ENCODE measurements around the gene WSB1.
"Not testable (repeated sequence)": the region's sequence is repeated elsewhere in the genome, so short reads cannot be mapped to it uniquely, and the experiment has no call there.

WSB1 gene, protein sequence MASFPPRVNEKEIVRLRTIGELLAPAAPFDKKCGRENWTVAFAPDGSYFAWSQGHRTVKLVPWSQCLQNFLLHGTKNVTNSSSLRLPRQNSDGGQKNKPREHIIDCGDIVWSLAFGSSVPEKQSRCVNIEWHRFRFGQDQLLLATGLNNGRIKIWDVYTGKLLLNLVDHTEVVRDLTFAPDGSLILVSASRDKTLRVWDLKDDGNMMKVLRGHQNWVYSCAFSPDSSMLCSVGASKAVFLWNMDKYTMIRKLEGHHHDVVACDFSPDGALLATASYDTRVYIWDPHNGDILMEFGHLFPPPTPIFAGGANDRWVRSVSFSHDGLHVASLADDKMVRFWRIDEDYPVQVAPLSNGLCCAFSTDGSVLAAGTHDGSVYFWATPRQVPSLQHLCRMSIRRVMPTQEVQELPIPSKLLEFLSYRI

DNA sequence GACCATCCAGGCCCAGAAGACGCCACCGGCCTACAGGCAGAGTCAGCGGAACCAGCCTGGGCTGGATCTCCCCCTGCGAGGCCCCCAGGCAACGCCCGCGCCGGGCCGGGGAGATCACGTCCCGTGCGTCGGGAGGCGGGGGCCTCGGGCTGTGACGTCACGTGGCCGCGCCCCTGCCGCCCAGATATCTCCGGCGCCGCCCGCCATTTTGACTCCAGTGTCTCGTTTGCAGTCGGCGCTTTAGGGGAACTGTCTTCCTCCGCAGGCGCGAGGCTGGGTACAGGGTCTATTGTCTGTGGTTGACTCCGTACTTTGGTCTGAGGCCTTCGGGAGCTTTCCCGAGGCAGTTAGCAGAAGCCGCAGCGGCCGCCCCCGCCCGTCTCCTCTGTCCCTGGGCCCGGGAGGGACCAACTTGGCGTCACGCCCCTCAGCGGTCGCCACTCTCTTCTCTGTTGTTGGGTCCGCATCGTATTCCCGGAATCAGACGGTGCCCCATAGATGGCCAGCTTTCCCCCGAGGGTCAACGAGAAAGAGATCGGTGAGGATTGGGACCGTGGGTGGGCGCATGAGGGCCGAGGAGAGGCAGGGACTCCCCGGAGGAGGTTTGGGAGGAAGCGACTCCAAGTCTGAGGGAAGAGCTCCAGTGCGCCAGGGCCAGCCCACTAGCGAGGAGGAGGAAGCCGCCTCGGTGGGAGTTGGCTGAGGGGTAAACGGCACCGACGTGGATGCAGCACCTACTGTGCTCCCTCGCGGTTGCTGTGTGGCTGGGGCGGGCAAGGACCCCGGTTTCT lies at the start of gene WSB1:
WSB1 (plus strand) TSS at position 217 of the 791 bp plus-strand sequence; CDS start at position 499, 282 bp downstream.
- peak; percentile 91 to 94 for DNase-seq (ENCODE audit: low spot score in 2 of 2)
- peaks cover 31% of the 10 kb centered on the region for H3K36me3 Mint-ChIP-seq (ENCODE audit: insufficient read depth)
- ATAC-seq (replicated peaks; ENCODE audit: extremely low read depth, poor library complexity, severe bottlenecking) = peak; percentile 85
- H3K27me3 Mint-ChIP-seq = no peaks in the 10 kb centered on the region
- peak within 1 kb of the TSS; percentile 99 for H3K4me3 Mint-ChIP-seq
- H3K9me3 Mint-ChIP-seq = no peaks in the 10 kb centered on the region
- H3K4me1 Mint-ChIP-seq = peaks cover 51% of the 10 kb centered on the region
- peak within 1 kb of the TSS; percentile 98 for H3K27ac Mint-ChIP-seq (ENCODE audit: low read depth)

DNA sequence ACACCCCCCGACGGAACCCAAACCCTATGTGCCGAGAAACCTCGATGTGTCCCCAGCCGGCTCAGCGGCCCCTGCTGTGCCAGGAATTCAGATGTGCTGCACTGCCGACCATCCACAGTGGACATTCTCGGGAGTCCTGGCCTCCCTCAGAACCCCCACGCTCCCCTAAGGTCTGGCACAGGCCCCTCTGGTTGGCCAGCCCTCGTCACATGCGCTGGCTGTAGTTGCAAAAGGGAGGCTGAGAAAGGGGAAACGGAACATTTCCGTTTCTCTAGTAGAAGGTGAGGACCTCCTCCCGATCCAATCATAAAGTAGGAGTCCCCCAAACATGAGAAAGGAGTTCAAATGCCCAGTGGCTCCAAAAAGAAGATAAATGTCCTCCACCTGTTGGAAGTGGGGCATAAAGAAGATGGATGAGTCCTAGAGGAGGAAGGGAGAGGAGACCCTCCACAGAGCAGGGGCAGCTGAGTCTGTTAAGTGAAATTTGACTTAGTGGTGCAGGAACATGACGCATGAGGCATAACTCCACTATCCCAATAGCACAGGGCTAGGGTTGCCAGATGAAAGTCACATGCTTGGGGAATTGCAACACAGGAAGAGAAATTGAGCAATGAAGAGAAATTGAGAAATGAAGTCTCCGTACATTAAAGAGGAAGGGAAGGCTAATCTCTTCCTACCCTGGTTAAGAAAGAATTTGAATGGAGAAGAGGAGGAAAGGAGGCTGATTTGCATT lies 49.3 kb upstream of the WSB1 start:
- H3K27me3 Mint-ChIP-seq = peaks cover 15% of the 10 kb centered on the region
- H3K4me1 Mint-ChIP-seq = peaks cover 6% of the 10 kb centered on the region
- no peak overlapping the region for H3K27ac Mint-ChIP-seq (ENCODE audit: low read depth)
- no peak overlapping the region for H3K4me3 Mint-ChIP-seq
- ATAC-seq (replicated peaks; ENCODE audit: extremely low read depth, poor library complexity, severe bottlenecking) (no peak), DNase-seq (ENCODE audit: low spot score in 2 of 2) (no peak)
- no peaks in the 10 kb centered on the region for H3K36me3 Mint-ChIP-seq (ENCODE audit: insufficient read depth)
- no peaks in the 10 kb centered on the region for H3K9me3 Mint-ChIP-seq

GRCh38 chr17:27245230-27245696 lies 48.7 kb upstream of the WSB1 start:
- Mint-ChIP-seq H3K36me3 (ENCODE audit: insufficient read depth) (no peaks in the 10 kb centered on the region), H3K4me3 (no peak overlapping the region), H3K27ac (ENCODE audit: low read depth) (no peak overlapping the region), H3K4me1 (peaks cover 6% of the 10 kb centered on the region), H3K27me3 (peaks cover 18% of the 10 kb centered on the region), H3K9me3 (no peaks in the 10 kb centered on the region)
- ATAC-seq (replicated peaks; ENCODE audit: extremely low read depth, poor library complexity, severe bottlenecking) (no peak), DNase-seq (ENCODE audit: low spot score in 2 of 2) (no peak)

DNA sequence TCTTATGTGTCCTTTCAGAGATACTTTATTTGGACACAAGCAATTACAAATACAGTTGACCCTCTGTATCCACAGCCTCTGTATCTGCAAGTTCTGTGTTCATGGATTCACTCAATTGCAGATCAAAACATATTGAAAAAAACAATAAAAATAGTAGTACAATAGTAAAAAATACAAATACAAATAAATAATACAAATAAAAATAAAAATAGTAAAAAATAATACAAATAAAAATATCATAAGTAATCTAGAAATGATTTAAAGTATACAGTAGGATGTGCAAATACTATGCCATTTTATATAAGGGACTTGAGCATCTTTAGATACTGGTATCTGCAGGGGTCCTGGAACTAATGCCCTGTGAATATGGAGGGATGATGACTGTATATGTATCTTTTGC lies 47.4 kb upstream of the WSB1 start:
- no peak for DNase-seq (ENCODE audit: low spot score in 2 of 2)
- no peaks in the 10 kb centered on the region for H3K36me3 Mint-ChIP-seq (ENCODE audit: insufficient read depth)
- H3K9me3 Mint-ChIP-seq = no peaks in the 10 kb centered on the region
- no peak overlapping the region for H3K4me3 Mint-ChIP-seq
- no peak overlapping the region for H3K27ac Mint-ChIP-seq (ENCODE audit: low read depth)
- ATAC-seq (replicated peaks; ENCODE audit: extremely low read depth, poor library complexity, severe bottlenecking) = no peak
- peaks cover 6% of the 10 kb centered on the region for H3K4me1 Mint-ChIP-seq
- H3K27me3 Mint-ChIP-seq = peaks cover 31% of the 10 kb centered on the region

- peaks cover 39% of the 10 kb centered on the region for H3K27me3 Mint-ChIP-seq
- DNase-seq (ENCODE audit: low spot score in 2 of 2) = no peak
Observed at GRCh38 chr17:27247071-27247957, 46.6 kb upstream of the WSB1 start.

DNA sequence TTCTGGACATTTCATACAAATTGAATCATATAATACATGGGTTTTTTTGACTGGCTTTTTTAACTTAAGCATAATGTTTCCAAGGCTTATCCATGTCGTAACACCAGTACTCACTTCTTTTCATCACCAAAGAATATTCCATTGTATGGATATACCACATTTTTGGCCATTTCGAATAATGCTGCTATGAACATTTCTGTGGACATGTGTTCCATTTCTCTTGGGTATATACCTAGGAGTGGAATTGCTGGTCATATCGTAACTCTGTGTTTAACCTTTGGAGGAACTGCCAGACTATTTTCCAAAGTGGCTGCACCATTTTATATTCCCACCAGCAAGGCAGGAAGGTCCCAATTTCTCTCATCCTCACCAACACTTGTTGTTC lies 46.0 kb upstream of the WSB1 start:
- H3K4me1 Mint-ChIP-seq = peaks cover 6% of the 10 kb centered on the region
- peaks cover 42% of the 10 kb centered on the region for H3K27me3 Mint-ChIP-seq
- ATAC-seq (replicated peaks; ENCODE audit: extremely low read depth, poor library complexity, severe bottlenecking) = no peak
- no peaks in the 10 kb centered on the region for H3K36me3 Mint-ChIP-seq (ENCODE audit: insufficient read depth)
- DNase-seq (ENCODE audit: low spot score in 2 of 2) = no peak
- H3K27ac Mint-ChIP-seq (ENCODE audit: low read depth) = no peak overlapping the region
- no peaks in the 10 kb centered on the region for H3K9me3 Mint-ChIP-seq
- no peak overlapping the region for H3K4me3 Mint-ChIP-seq

More at GRCh38 chr17:27247071-27247957, 46.6 kb upstream of the WSB1 start:
- no peak for ATAC-seq (replicated peaks; ENCODE audit: extremely low read depth, poor library complexity, severe bottlenecking)
- no peaks in the 10 kb centered on the region for H3K36me3 Mint-ChIP-seq (ENCODE audit: insufficient read depth)
- H3K27ac Mint-ChIP-seq (ENCODE audit: low read depth) = no peak overlapping the region
- no peak overlapping the region for H3K4me3 Mint-ChIP-seq
- H3K9me3 Mint-ChIP-seq = no peaks in the 10 kb centered on the region
- H3K4me1 Mint-ChIP-seq = peaks cover 6% of the 10 kb centered on the region

DNA sequence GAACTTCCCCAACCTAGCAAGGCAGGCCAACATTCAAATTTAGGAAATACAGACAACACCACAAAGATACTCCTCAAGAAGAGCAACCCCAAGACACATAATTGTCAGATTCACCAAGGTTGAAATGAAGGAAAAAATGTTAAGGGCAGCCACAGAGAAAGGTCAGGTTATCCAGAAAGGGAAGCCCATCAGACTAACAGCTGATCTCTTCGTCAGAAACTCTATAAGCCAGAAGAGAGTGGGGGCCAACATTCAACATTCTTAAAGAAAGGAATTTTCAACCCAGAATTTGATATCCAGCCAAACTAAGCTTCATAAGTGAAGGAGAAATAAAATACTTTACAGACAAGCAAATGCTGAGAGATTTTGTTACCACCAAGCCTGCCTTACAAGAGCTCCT lies 43.1 kb upstream of the WSB1 start:
- not testable (repeated sequence) for H3K36me3 Mint-ChIP-seq (ENCODE audit: insufficient read depth); H3K9me3 Mint-ChIP-seq; H3K4me3 Mint-ChIP-seq; ATAC-seq (replicated peaks; ENCODE audit: extremely low read depth, poor library complexity, severe bottlenecking); H3K4me1 Mint-ChIP-seq; DNase-seq (ENCODE audit: low spot score in 2 of 2)
- Mint-ChIP-seq H3K27me3 (peaks cover 42% of the 10 kb centered on the region), H3K27ac (ENCODE audit: low read depth) (peak overlapping the region; percentile 23)

GRCh38 chr17:27254802-27255201 lies 39.1 kb upstream of the WSB1 start:
- not testable (repeated sequence) for H3K36me3 Mint-ChIP-seq (ENCODE audit: insufficient read depth); H3K9me3 Mint-ChIP-seq; H3K4me3 Mint-ChIP-seq; H3K27ac Mint-ChIP-seq (ENCODE audit: low read depth); DNase-seq (ENCODE audit: low spot score in 2 of 2); H3K4me1 Mint-ChIP-seq; ATAC-seq (replicated peaks; ENCODE audit: extremely low read depth, poor library complexity, severe bottlenecking)
- peaks cover 27% of the 10 kb centered on the region for H3K27me3 Mint-ChIP-seq

DNA sequence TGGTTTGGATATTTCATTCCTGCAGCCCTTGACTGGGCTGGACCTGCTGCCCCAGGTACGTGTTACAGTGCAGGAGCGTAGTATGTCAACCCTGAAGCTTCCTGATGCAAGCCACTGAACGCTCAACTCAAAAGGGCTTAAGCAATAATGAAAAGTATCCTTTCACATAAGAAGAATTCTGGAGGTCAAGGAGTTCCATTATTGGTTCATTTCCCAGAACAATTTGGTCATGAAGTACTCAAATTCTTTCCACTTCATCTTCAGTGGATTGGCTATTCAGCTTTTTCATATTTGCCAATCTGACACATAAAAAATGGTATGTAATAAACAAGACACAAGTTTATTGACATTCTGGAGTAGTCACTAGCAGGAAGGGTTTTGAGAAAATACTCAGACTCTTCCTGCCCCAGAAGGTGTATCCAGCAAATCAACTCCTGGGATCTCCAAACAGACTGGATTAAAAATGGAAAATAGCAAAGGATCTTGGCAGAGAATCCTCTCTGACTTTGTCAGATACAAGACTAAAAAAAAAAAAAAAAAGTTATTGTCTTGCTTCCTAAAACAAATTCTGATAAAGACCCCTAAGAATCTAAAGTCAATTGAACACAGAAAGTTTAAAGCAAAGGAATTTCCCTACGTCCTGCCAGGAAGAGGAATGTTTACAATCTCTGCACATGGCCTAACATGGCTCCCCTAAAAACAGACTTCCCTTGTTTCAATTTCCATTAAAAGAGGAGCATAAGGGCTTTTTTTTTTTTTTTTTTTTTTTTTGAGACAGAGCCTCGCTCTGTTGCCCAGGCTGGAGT lies 37.5 kb upstream of the WSB1 start:
- Mint-ChIP-seq H3K9me3 (no peaks in the 10 kb centered on the region), H3K36me3 (ENCODE audit: insufficient read depth) (no peaks in the 10 kb centered on the region), H3K4me3 (no peak overlapping the region), H3K27me3 (peaks cover 12% of the 10 kb centered on the region), H3K4me1 (no peaks in the 10 kb centered on the region), H3K27ac (ENCODE audit: low read depth) (no peak overlapping the region)
- DNase-seq (ENCODE audit: low spot score in 2 of 2) (no peak), ATAC-seq (replicated peaks; ENCODE audit: extremely low read depth, poor library complexity, severe bottlenecking) (no peak)

- H3K27ac Mint-ChIP-seq (ENCODE audit: low read depth) = no peak overlapping the region
- H3K4me1 Mint-ChIP-seq = no peaks in the 10 kb centered on the region
- H3K36me3 Mint-ChIP-seq (ENCODE audit: insufficient read depth) = no peaks in the 10 kb centered on the region
- DNase-seq (ENCODE audit: low spot score in 2 of 2) (no peak), ATAC-seq (replicated peaks; ENCODE audit: extremely low read depth, poor library complexity, severe bottlenecking) (no peak)
- no peaks in the 10 kb centered on the region for H3K9me3 Mint-ChIP-seq
- H3K27me3 Mint-ChIP-seq = peaks cover 6% of the 10 kb centered on the region
- H3K4me3 Mint-ChIP-seq = no peak overlapping the region
Observed at GRCh38 chr17:27257031-27257357, 36.9 kb upstream of the WSB1 start.

DNA sequence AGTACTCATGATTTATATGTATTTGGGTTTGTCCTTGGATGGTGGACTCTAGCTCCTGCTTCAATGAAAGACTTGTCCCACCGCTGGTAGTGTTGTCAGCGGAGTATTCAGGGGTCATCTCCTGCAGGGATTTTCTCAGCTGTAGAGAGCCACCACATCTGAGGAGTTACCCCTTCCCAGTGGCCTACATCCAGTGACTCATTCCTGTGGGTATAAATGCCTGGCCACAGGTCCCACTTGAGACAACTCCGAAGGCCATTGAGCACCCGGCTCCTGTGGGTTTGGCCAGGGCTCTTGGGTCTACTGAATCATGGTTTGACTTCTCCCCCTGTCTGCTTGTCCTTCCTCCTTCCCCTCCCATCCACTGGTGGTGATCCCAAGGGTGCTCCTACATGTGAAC lies 34.6 kb upstream of the WSB1 start:
- H3K27ac Mint-ChIP-seq (ENCODE audit: low read depth) = no peak overlapping the region
- no peak overlapping the region for H3K4me3 Mint-ChIP-seq
- no peaks in the 10 kb centered on the region for H3K36me3 Mint-ChIP-seq (ENCODE audit: insufficient read depth)

More for the DNA sequence above, 34.6 kb upstream of the WSB1 start:
- no peaks in the 10 kb centered on the region for H3K27me3 Mint-ChIP-seq
- no peaks in the 10 kb centered on the region for H3K9me3 Mint-ChIP-seq
- DNase-seq (ENCODE audit: low spot score in 2 of 2) (no peak), ATAC-seq (replicated peaks; ENCODE audit: extremely low read depth, poor library complexity, severe bottlenecking) (no peak)
- H3K4me1 Mint-ChIP-seq = no peaks in the 10 kb centered on the region
